Measurements from ENCODE around the gene FOXF1.

The FOXF1 gene

DNA sequence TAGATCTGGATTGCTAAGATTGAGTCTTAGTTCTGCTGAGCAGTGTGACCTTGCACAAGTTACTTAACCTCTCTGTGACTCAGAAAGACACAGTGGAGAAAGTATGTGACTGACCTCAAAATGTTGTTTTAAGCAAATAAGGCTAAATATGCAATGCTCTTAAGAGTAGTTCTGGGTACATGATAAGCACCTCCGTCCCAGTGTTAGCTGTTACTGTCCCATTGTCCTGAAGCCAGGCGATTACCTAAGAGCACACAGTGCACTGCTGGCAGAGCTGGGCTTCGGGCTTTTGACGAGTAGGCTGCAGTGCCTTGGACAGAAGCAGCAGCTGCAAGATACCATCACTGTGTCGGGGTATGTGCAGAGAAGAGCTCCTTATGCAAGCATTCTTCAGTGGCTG is 32.7 kb upstream of the FOXF1 start:
- POLR2A ChIA-PET (ENCODE audit: low non-redundant PET), result no interaction called here
- TF ChIP-seq, protein P1, sequence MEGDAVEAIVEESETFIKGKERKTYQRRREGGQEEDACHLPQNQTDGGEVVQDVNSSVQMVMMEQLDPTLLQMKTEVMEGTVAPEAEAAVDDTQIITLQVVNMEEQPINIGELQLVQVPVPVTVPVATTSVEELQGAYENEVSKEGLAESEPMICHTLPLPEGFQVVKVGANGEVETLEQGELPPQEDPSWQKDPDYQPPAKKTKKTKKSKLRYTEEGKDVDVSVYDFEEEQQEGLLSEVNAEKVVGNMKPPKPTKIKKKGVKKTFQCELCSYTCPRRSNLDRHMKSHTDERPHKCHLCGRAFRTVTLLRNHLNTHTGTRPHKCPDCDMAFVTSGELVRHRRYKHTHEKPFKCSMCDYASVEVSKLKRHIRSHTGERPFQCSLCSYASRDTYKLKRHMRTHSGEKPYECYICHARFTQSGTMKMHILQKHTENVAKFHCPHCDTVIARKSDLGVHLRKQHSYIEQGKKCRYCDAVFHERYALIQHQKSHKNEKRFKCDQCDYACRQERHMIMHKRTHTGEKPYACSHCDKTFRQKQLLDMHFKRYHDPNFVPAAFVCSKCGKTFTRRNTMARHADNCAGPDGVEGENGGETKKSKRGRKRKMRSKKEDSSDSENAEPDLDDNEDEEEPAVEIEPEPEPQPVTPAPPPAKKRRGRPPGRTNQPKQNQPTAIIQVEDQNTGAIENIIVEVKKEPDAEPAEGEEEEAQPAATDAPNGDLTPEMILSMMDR (conservative IDR thresholded peaks at IDR 0.05; ENCODE audit: low read depth), result no peak
- no peak overlapping the region for H3K27ac ChIP-seq
- CTCF ChIA-PET, result no interaction called here
- no peak for DNase-seq (ENCODE audit: low spot score)

- ChIA-PET CTCF (interaction anchor here (0.5 kb wide), 1 partner anchor 108 kb away, joined by 3 read pairs; no protein-coding TSS in a partner anchor), POLR2A (ENCODE audit: low non-redundant PET) (no interaction called here)
- DNase-seq (ENCODE audit: low spot score), result no peak
- no peak overlapping the region for H3K27ac ChIP-seq
- TF ChIP-seq, protein P1 (conservative IDR thresholded peaks at IDR 0.05; ENCODE audit: low read depth), result no peak
Observed at GRCh38 chr16:86478779-86479178, 31.5 kb upstream of the FOXF1 start.

DNA sequence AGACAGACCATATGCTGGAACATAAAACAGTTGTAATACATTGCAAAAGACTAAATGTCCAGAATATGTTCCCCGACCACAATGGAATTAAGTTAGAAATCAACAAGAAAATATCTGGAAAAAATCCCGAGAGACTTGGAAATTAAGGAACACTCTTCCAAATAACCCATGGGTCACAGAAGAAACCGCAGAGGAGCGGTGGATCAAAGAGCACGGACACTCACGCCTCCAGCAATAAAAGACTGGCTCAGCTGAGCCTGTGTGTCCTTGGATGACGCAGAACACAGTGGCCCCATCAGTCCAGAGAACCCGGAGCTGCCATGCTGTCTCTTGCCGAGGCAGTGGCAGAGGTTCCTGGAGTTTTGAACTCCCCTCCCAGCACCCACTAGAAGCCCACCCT is 30.9 kb upstream of the FOXF1 start:
- POLR2A ChIA-PET (ENCODE audit: low non-redundant PET), result no interaction called here
- DNase-seq (ENCODE audit: low spot score), result no peak
- CTCF ChIA-PET, result interaction anchor here (0.5 kb wide), 1 partner anchor 109 kb away, joined by 3 read pairs; no protein-coding TSS in a partner anchor
- TF ChIP-seq, protein P1 (conservative IDR thresholded peaks at IDR 0.05; ENCODE audit: low read depth), result no peak
- H3K27ac ChIP-seq, result no peak overlapping the region

GRCh38 chr16:86480444-86480843 is 29.9 kb upstream of the FOXF1 start:
- no peak overlapping the region for H3K27ac ChIP-seq
- DNase-seq (ENCODE audit: low spot score), result no peak
- POLR2A ChIA-PET (ENCODE audit: low non-redundant PET), result no interaction called here
- CTCF ChIA-PET, result no interaction called here
- TF ChIP-seq, protein P1 (conservative IDR thresholded peaks at IDR 0.05; ENCODE audit: low read depth), result no peak

DNA sequence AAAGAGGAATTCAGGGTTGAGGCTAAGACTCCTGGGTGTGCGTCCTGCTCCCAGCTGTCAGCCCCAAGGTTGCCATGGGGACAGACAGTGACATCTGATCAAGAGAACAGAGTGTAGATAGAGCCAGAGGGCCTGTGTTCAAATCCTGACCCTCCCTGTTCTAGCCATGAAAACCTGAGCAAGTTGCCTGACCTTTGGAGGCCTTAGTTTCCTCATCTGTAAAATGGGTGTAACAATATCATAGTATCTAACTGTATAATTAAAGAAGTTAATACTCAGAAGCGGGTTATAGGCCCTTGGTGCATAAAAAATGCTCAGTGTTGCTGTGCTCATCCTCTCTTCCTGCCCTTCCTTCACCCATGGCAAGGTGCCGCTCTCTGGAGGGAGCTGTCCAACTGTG is 28.7 kb upstream of the FOXF1 start:
- no peak overlapping the region for H3K27ac ChIP-seq
- ChIA-PET CTCF (no interaction called here), POLR2A (ENCODE audit: low non-redundant PET) (no interaction called here)
- TF ChIP-seq, protein P1 (conservative IDR thresholded peaks at IDR 0.05; ENCODE audit: low read depth), result no peak
- DNase-seq (ENCODE audit: low spot score), result no peak

GRCh38 chr16:86484240-86484639 is 26.1 kb upstream of the FOXF1 start:
- CTCF ChIA-PET, result no interaction called here
- POLR2A ChIA-PET (ENCODE audit: low non-redundant PET), result no interaction called here
- TF ChIP-seq, protein P1 (conservative IDR thresholded peaks at IDR 0.05; ENCODE audit: low read depth), result no peak
- DNase-seq (ENCODE audit: low spot score), result no peak
- H3K27ac ChIP-seq, result no peak overlapping the region

GRCh38 chr16:86485746-86486145 is 24.6 kb upstream of the FOXF1 start:
- no peak for DNase-seq (ENCODE audit: low spot score)
- TF ChIP-seq, protein P1 (conservative IDR thresholded peaks at IDR 0.05; ENCODE audit: low read depth), result no peak
- POLR2A ChIA-PET (ENCODE audit: low non-redundant PET), result no interaction called here
- H3K27ac ChIP-seq, result no peak overlapping the region
- CTCF ChIA-PET, result no interaction called here
